ENCODE results near the gene MORC3.

MORC3 gene

DNA sequence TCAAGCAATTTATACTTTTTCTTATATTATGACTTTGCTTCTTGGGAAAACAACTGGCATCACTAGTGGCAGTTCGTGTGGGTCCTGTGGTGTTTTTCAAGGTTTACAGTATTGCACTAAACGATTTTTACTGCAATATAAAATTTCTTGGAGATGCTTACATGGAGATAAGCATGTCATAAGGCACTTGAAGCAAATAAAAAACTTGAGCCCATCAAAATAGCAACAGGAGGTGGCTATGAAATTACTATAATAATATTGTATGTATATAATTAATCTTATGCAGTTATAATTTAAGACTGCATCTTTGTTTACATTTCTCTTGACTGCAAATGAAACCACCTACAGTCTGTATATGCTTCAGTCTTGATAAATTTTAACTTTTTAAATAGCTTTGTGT is 35.9 kb downstream of the MORC3 start (continued):
- TF ChIP-seq PRDM6 (tag by site-specific recombination; IDR thresholded peaks at IDR 0.05) (peak; percentile 98), ZNF707 (tag by site-specific recombination; IDR thresholded peaks at IDR 0.05) (no peak), ZSCAN16 (tag by site-specific recombination; IDR thresholded peaks at IDR 0.05) (no peak), ZNF10 (tag by site-specific recombination; IDR thresholded peaks at IDR 0.05) (0 out of 2 replicates have a peak, but pooled peaks have one; percentile 21), ZBTB8A (tag by site-specific recombination; IDR thresholded peaks at IDR 0.05) (peak; percentile 59), ZNF311 (tag by site-specific recombination; IDR thresholded peaks at IDR 0.05; ENCODE audit: borderline replicate concordance) (no peak), FEZF1 (tag by site-specific recombination; IDR thresholded peaks at IDR 0.05) (peak; percentile 59; the same call in 1 of the 2 replicates), ZBTB7A (tag by site-specific recombination; IDR thresholded peaks at IDR 0.05; ENCODE audit: low read depth) (no peak), ZNF692 (tag by site-specific recombination; IDR thresholded peaks at IDR 0.05) (no peak), GLIS1 (tag by site-specific recombination; IDR thresholded peaks at IDR 0.05) (0 out of 2 replicates have a peak, but pooled peaks have one; percentile 26), OSR2 (tag by site-specific recombination; IDR thresholded peaks at IDR 0.05) (peak; percentile 85), GLI2 (tag by site-specific recombination; IDR thresholded peaks at IDR 0.05; ENCODE audit: borderline replicate concordance, low read depth) (peak; percentile 85), BCL11B (tag by site-specific recombination; IDR thresholded peaks at IDR 0.05; ENCODE audit: low read depth) (peak; percentile 87), ZNF140 (tag by site-specific recombination; IDR thresholded peaks at IDR 0.05) (no peak), ZNF561 (tag by site-specific recombination; IDR thresholded peaks at IDR 0.05; ENCODE audit: borderline replicate concordance) (peak; percentile 83; the same call in 1 of the 2 replicates), ZBTB44 (tag by site-specific recombination; IDR thresholded peaks at IDR 0.05) (peak; percentile 77), BCL6B (tag by site-specific recombination; IDR thresholded peaks at IDR 0.05) (peak; percentile 83), ZNF341 (tag by site-specific recombination; IDR thresholded peaks at IDR 0.05; ENCODE audit: low read depth) (no peak; the same call in 1 of the 2 replicates)
- TF ChIP-seq, protein P1, sequence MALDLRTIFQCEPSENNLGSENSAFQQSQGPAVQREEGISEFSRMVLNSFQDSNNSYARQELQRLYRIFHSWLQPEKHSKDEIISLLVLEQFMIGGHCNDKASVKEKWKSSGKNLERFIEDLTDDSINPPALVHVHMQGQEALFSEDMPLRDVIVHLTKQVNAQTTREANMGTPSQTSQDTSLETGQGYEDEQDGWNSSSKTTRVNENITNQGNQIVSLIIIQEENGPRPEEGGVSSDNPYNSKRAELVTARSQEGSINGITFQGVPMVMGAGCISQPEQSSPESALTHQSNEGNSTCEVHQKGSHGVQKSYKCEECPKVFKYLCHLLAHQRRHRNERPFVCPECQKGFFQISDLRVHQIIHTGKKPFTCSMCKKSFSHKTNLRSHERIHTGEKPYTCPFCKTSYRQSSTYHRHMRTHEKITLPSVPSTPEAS (tag by site-specific recombination; IDR thresholded peaks at IDR 0.05) = no peak

DNA sequence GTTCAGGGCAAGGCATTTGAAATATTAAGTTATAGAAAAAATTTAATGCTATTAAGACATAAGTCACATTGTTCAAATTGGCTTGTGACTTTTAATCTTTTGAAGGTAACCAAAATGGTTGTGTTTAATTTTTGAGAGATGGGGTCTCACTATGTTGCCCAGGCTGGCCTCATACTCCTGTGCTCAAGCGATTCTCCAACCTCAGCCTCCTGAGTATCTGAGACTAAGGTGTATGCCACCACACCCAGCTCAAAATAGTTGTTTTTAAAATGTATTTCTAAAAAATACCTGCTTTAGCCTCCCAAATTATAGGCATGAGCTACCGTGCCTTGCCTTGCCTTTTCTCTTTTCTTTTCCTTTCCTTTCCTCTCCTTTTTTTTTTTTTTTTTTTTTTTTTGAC is 39.2 kb downstream of the MORC3 start:
- CTCF ChIA-PET = interaction anchor here (0.6 kb wide), 1 partner anchor 532 kb away, joined by 5 read pairs; no protein-coding TSS in a partner anchor
- Histone ChIP-seq H3K9me3 (ENCODE audit: control insufficient read depth, insufficient read depth, low read depth, low read length) (no peaks in the 10 kb centered on the region), H3K36me3 (ENCODE audit: control insufficient read depth in 2 of 2, insufficient read depth in 1 of 2, low read length in 2 of 2) (peaks cover 75 to 78% of the 10 kb centered on the region in 2 experiments), H3K27ac (ENCODE audit: extremely low read depth, low read depth, low read length) (no peak overlapping the region), H3K4me1 (ENCODE audit: control insufficient read depth, insufficient read depth, low read length) (peaks cover 5% of the 10 kb centered on the region), H3K4me3 (ENCODE audit: low read depth, low read length) (no peak overlapping the region)
- TF ChIP-seq ZNF555 (tag by site-specific recombination; conservative IDR thresholded peaks at IDR 0.05) (no peak), ZNF121 (tag by site-specific recombination; IDR thresholded peaks at IDR 0.05) (peak; percentile 88), ZSCAN30 (tag by site-specific recombination; IDR thresholded peaks at IDR 0.05) (no peak)
- POLR2A ChIA-PET = interaction anchor here (0.7 kb wide), 1 partner anchor 189 kb away, joined by 6 read pairs; no protein-coding TSS in a partner anchor
